ENCODE measurements around the gene M1AP. TPM values are rescaled to one million over a fixed set of nuclear protein-coding genes. Genes with fewer than 3 reads are reported as not detected.

The M1AP gene
- total RNA-seq, 4 donors from 2014 or later, result not detected

- TF ChIP-seq CTCF (IDR thresholded peaks at IDR 0.05), result no peak
- no peak for TF ChIP-seq POLR2A (IDR thresholded peaks at IDR 0.05)
- Histone ChIP-seq H3K27me3 (no peaks in the 10 kb centered on the region), H3K27ac (no peak overlapping the region), H3K9me3 (no peaks in the 10 kb centered on the region), H3K4me3 (no peak overlapping the region), H3K4me1 (no peaks in the 10 kb centered on the region), H3K36me3 (no peaks in the 10 kb centered on the region)
- no peak for DNase-seq
Measured at GRCh38 chr2:74602586-74603281, 45.4 kb downstream of the M1AP start.

- Histone ChIP-seq H3K36me3 (no peaks in the 10 kb centered on the region), H3K27me3 (no peaks in the 10 kb centered on the region), H3K4me1 (no peaks in the 10 kb centered on the region), H3K4me3 (no peak overlapping the region), H3K9me3 (no peaks in the 10 kb centered on the region), H3K27ac (no peak overlapping the region)
- TF ChIP-seq CTCF (IDR thresholded peaks at IDR 0.05) (no peak), POLR2A (IDR thresholded peaks at IDR 0.05) (no peak)
- DNase-seq, result no peak
Measured at GRCh38 chr2:74599676-74600075, 48.5 kb downstream of the M1AP start.

- no peaks in the 10 kb centered on the region for H3K4me1 ChIP-seq
- no peaks in the 10 kb centered on the region for H3K9me3 ChIP-seq
- no peak overlapping the region for H3K4me3 ChIP-seq
- H3K36me3 ChIP-seq, result no peaks in the 10 kb centered on the region
- TF ChIP-seq CTCF (IDR thresholded peaks at IDR 0.05) (no peak), POLR2A (IDR thresholded peaks at IDR 0.05) (no peak)
- H3K27ac ChIP-seq, result no peak overlapping the region
- no peaks in the 10 kb centered on the region for H3K27me3 ChIP-seq
- DNase-seq, result no peak
Measured at GRCh38 chr2:74597410-74597809, 50.7 kb downstream of the M1AP start.

GRCh38 chr2:74596584-74596983, 51.5 kb downstream of the M1AP start:
- Histone ChIP-seq H3K27me3 (no peaks in the 10 kb centered on the region), H3K27ac (no peak overlapping the region), H3K4me1 (no peaks in the 10 kb centered on the region), H3K36me3 (no peaks in the 10 kb centered on the region), H3K4me3 (no peak overlapping the region), H3K9me3 (no peaks in the 10 kb centered on the region)
- no peak for DNase-seq
- TF ChIP-seq POLR2A (IDR thresholded peaks at IDR 0.05) (no peak), CTCF (IDR thresholded peaks at IDR 0.05) (no peak)

- TF ChIP-seq CTCF (IDR thresholded peaks at IDR 0.05) (no peak), POLR2A (IDR thresholded peaks at IDR 0.05) (no peak)
Measured at GRCh38 chr2:74593826-74594772, 54.0 kb downstream of the M1AP start.

More at GRCh38 chr2:74593826-74594772, 54.0 kb downstream of the M1AP start:
- H3K27me3 ChIP-seq, result no peaks in the 10 kb centered on the region
- H3K27ac ChIP-seq, result no peak overlapping the region
- H3K9me3 ChIP-seq, result no peaks in the 10 kb centered on the region
- no peaks in the 10 kb centered on the region for H3K4me1 ChIP-seq
- H3K4me3 ChIP-seq, result no peak overlapping the region
- DNase-seq, result no peak
- H3K36me3 ChIP-seq, result no peaks in the 10 kb centered on the region

All from Peyer's patch (tissue), 4 donors.